HG03280 (cell line): ENCODE results near the gene CDH12.
"Not testable (repeated sequence)": the region's sequence is repeated elsewhere in the genome, so short reads cannot be mapped to it uniquely, and the experiment has no call there.

ENCODE experiments used
- ATAC-seq: cut with Tn5 transposase; IDR thresholded peaks from one replicate; pipeline ENCODE4 v1.9.1; 2021; ENCODE audit warnings: mild to moderate bottlenecking, moderate library complexity; ENCODE audit not compliant: unreplicated experiment

The CDH12 gene

DNA sequence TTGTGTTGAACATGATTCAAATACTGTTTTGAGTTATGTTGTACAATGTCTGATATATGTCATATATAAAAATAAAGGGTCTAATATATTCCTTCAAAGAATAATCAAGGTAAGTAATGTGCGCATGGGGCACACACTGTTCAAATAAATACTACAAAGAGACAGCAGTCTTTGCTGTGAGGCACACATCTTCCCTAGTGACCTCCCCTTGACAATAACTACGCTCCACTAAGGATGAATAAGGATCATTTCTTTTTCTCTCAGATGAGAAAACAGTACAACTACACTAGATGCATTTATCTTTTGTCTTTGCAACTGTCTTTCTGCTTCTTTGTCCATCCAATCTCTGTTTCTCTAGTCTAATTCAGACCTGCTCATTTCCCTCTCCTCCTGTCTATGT is 684.4 kb downstream of the CDH12 start:
- not testable (repeated sequence) for ATAC-seq

- not testable (repeated sequence) for ATAC-seq
Measured at GRCh38 chr5:22165931-22166330, 687.2 kb downstream of the CDH12 start.

- not testable (repeated sequence) for ATAC-seq
Measured at GRCh38 chr5:22164910-22165748, 688.0 kb downstream of the CDH12 start.

DNA sequence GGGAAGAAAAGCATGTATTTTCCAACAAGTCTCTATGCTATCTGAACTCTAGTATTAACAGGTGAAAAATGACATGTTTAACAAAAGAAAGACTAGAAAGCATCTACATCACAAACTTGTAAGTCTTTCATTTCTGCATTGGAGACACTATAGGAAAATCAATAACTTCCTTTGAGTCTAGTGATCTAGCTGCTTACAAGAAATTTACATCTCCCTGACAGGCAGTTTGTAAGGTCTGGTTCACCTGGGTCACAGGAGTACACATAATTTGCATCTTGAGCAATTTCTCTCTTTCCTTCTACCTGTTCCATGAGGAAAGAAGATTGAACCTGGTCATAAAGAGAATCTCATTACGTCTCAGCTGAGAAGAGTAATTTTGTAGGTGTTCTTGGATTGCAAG is 696.2 kb downstream of the CDH12 start:
- not testable (repeated sequence) for ATAC-seq

DNA sequence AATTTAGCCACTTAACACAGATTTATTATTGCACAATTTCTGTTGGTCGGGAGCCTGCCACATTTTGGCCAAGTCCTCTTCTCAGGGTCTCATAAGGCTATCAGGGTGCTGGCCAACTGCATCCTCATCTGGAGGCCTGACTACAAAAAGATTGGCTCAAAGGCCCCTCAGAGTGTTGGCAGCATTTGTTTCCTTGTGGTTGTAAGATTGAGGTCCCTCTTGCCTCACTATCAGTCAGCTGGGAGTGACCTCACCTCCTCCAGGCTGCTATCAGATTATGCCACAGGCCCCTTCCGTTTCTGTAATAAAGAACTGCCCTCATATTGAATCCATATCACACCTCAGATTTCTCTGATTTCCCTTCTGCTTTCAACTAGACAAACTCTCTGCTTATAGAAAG is 698.4 kb downstream of the CDH12 start:
- not testable (repeated sequence) for ATAC-seq

DNA sequence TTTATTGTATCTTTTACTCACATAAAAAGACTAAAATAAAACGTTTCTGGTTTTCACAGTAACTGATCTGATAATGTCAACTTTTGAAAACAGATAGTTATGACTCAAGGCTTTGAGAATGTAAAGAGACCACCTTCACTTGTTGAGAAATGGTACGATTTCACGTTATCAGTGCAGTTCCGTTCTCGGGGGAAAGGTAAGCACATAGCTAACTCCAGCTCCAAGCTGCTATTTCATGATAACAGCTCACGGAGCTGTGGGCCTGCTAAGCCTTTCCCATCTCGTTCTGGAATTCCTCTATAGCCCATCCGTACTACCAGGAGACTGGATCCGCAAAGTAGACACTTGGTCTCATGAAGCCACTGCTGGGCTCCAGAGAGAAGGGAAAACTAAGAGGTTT is 701.3 kb downstream of the CDH12 start:
- not testable (repeated sequence) for ATAC-seq

- not testable (repeated sequence) for ATAC-seq
Measured at GRCh38 chr5:22140418-22140817, 712.7 kb downstream of the CDH12 start.

GRCh38 chr5:22139662-22140300 is 713.4 kb downstream of the CDH12 start:
- not testable (repeated sequence) for ATAC-seq

- ATAC-seq: no peak
Measured at GRCh38 chr5:22111320-22111719, 741.8 kb downstream of the CDH12 start.

- ATAC-seq: no peak
Measured at GRCh38 chr5:22109315-22109714, 743.8 kb downstream of the CDH12 start.

GRCh38 chr5:22108545-22108944 is 744.6 kb downstream of the CDH12 start:
- ATAC-seq: no peak

GRCh38 chr5:22102823-22103359 is 750.3 kb downstream of the CDH12 start:
- ATAC-seq: no peak

GRCh38 chr5:22088517-22088916 is 764.6 kb downstream of the CDH12 start:
- ATAC-seq: no peak

GRCh38 chr5:22079566-22079965 is 773.6 kb downstream of the CDH12 start:
- ATAC-seq: no peak

GRCh38 chr5:22079002-22079401 is 774.1 kb downstream of the CDH12 start:
- ATAC-seq: no peak

DNA sequence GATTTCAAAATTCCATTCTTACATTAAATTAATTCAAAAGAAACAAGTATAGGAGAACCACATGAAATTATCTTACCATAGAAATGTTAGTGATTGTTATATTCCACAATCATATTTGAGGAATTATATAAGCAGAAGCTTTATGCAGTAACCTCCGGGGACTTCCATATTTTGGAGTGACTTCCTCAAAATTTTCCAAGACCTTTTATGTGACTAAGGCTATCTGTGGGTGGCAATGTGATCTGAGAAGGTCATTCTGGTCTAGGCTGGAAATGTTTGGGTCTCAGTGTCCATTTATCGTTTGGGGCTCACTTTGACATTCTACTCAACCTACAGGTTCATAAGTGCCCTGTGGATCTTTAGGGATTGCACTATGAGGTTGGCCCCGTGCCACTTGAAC is 776.6 kb downstream of the CDH12 start:
- ATAC-seq: no peak

DNA sequence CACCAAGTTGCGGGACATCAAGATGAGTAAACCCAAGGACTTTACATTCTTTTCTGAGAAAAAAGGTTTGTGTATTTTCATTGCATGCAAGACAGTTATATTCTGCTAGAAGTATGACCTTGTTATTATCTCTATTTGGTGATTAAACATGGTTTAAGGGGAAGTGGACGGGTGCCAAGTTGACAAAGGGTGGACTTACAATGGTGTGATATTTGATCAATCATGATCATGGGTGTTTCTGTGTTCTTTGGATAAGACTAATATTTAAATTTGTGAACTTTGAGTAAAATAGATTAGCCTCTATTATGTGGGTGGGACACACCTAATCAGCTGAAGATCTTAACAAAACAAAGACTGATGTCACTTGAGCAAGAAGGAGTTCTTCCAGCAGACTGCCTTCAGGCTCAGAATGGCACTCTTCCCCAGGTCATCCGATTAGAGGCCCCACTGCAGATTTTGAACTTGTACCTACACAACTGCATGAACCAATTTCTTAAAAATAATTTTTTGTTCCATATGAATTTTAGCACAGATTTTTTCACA is 782.9 kb downstream of the CDH12 start:
- ATAC-seq: no peak

DNA sequence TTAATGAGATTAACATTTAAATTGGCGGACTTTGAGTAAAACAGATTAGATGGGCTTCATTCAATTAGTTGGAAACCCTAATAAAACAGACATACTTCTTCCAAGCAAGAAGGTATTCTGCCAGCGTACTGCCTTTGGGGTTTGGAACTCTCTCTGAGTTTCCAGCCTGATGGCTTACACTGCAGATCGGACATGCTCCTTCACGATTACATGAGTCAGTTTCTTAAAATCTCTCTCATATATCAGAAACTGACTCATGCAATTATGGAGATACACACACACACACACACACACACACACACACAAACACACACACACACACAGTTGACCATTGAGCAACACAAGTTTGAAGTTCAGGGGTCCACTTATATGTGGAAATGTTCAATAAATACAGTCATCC is 789.4 kb downstream of the CDH12 start:
- no peak for ATAC-seq

DNA sequence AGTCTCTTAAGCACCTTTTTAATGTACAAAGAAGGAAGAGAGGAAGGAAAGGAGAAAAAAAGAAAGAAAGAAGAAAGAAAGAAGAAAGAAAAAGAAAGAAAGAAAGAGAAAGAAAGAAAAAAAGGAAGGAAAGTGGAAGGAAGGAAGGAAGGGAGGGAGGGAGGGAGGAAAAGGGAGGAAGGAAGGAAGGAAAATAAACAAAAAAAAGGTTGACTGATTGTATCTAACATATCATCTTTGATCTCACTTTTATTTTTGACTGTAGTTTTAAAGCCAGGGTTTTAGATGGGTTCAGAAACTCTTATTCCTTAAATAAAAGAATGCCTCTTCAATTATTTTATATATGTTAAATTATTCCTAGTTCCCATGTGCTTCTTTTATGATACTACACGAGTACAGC is 794.5 kb downstream of the CDH12 start:
- no peak for ATAC-seq

DNA sequence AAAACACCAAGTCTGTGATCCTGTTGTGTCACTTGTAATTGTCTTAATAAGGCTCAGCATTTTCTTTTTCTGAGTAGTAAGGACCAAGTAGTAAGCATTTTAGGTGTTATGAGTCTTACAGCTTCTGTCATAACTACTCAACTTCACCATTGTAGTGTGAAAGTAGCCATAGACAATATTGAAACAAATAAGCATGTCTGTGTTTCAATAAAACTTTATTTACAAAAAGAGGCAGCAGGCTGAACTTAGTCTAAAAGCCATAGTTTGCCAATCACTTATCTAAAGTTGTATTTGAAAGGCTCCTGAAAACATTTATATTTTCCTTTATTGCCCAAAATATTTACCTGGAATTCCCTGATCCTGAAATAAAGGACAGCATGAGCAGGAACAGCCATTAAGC is 796.1 kb downstream of the CDH12 start:
- ATAC-seq: no peak

- no peak for ATAC-seq
Measured at GRCh38 chr5:22056601-22057000, 796.5 kb downstream of the CDH12 start.

DNA sequence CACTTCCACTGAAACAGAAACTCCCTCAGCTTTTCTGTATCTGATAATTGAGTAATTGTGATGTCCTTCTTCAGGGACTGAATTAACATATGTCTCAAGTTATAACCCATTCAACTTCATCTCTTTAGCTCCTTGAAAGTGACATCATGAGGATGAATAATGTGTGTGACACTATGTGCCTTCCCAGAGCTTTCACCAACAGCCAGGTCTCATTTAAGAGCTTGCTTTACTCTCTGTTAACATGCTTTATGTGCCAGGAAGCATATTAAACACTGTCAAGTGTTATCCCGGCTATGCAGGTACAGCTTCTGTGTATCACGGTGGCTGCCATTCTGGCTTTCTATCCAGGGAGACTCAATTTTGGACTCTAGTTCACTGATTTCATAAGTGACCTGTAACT is 799.9 kb downstream of the CDH12 start:
- ATAC-seq: no peak
